G401.6 (cell line): ENCODE results near the gene PGBD4.
"Not testable (repeated sequence)": the region's sequence is repeated elsewhere in the genome, so short reads cannot be mapped to it uniquely, and the experiment has no call there.

Source experiments
- FAIRE-seq: peaks from 2 replicates; lab custom pipeline; 2012; peaks lifted over from hg19 to GRCh38; lab: Jason Lieb, UNC

The PGBD4 gene

GRCh38 chr15:34114215-34114614, 12.3 kb downstream of the PGBD4 start:
- no peak for FAIRE-seq

DNA sequence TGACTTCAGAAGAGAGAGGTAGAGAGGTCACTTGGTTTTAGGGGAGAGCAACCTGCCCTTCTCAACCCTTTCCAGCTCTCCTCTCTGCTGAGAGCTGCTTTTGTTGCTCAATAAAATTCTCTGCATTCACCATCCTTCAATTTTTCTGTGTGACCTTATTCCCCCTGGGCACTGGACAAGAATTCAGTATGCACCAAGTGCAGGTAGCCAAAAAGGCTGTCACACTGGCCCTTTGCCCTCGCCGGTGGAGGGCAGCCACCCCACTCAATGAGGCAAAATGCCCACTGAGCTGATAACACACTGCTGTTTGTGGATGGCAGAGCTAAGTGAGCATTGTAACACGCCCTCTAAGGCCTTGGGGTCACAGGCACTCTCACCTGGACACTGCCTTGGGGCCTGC, 12.9 kb downstream of the PGBD4 start:
- no peak for FAIRE-seq

- no peak for FAIRE-seq
These were observed 14.7 kb downstream of the PGBD4 start for GRCh38 chr15:34116620-34117019.

GRCh38 chr15:34119291-34119690, 17.4 kb downstream of the PGBD4 start:
- no peak for FAIRE-seq

DNA sequence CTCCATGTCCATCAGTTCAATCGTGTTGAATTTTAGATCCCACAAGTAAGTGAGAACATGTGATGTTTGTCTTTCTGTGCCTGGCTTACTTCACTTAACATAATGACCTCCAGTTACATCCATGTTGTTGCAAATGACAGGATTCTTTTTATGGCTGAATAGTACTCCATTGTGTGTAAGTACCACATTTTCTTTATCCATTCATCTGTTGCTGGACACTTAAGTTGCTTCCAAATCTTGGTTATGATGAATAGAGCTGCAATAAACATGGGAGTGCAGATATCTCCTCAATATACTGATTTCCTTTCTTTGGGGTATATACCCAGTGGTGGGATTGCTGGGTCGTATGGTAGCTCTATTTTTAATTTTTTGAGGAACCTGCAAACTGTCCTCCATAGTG, 18.5 kb downstream of the PGBD4 start:
- not testable (repeated sequence) for FAIRE-seq

- not testable (repeated sequence) for FAIRE-seq
These were observed 19.9 kb downstream of the PGBD4 start for GRCh38 chr15:34121786-34122185.

- FAIRE-seq = no peak
These were observed 20.9 kb downstream of the PGBD4 start for GRCh38 chr15:34122771-34123183.

- FAIRE-seq = no peak
These were observed 22.8 kb downstream of the PGBD4 start for GRCh38 chr15:34124651-34125050.

GRCh38 chr15:34125945-34126344, 24.1 kb downstream of the PGBD4 start:
- FAIRE-seq = no peak

- no peak for FAIRE-seq
These were observed 24.6 kb downstream of the PGBD4 start for GRCh38 chr15:34126522-34126921.

DNA sequence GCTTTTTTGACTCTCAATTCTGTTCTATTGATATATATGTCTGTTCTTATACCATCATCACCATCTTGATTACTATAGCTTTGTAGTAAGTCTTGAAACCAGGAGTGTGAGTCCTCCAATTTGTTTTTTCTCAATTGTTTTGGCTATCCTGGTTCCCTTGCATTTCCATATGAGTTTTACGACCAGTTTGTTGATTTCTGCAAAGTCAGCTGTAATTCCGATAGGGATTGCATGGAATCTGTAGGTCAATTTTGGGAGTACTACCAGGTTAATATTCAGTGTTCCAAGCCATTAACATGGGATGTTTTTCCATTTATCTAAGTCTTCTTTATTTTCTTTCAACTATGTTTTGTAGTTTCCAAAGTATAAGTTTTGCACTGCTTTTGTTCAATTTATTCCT, 27.0 kb downstream of the PGBD4 start:
- peak; percentile 39 for FAIRE-seq

DNA sequence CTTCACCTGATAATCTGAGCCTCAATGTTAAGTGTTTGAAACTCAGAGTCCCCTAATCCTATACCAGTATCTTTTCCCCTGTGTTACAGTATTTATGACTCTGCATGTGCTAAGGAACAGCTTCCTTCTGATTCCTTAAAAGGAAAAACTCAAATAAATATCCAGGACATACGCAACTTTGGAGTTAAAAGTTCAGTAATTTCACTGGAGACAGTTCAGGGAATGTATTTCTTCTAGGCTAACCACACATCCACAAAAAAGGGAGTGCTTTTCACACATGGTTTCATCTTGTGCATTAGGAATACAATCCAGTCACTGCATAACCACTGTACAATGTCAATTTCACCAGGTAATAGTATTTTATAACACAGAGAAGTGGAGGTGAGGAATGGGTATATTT, 31.0 kb downstream of the PGBD4 start:
- FAIRE-seq = no peak

DNA sequence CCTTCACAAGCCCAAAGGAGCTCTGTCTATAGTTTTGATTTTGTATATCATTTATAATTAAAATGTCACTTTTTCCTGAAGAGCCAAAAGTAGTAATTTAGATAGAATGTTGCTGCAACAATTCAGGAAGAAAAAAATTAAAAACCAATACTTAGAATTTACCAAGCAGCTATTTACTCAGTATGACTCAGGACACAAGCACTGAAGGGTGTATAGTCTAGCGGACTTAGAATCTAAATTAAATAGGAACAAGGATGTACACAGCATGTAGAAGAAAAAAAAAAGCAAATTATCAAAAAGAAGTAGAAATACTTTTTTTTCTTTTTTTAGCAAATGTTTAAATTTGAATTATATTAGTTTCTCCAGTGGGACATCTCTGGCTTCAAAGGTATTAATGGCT, 31.6 kb downstream of the PGBD4 start:
- FAIRE-seq = peak; percentile 37

- no peak for FAIRE-seq
These were observed 45.7 kb downstream of the PGBD4 start for GRCh38 chr15:34147371-34148140.

- no peak for FAIRE-seq
These were observed 52.9 kb downstream of the PGBD4 start for GRCh38 chr15:34154725-34155204.

GRCh38 chr15:34155859-34156258, 54.0 kb downstream of the PGBD4 start:
- no peak for FAIRE-seq
